Activated effector memory CD4-positive, alpha-beta T cell treated with Interleukin-2 at 50 U/mL for 16 hours (primary cell): ENCODE results near the gene UTS2B.
"Not testable (repeated sequence)": the region's sequence is repeated elsewhere in the genome, so short reads cannot be mapped to it uniquely, and the experiment has no call there.

Source experiments
- DNase-seq: peaks from one replicate; pipeline ENCODE4 v3.0.0-alpha.2; 2020

UTS2B gene

GRCh38 chr3:191269289-191270085 lies 60.8 kb downstream of the UTS2B start:
- no peak for DNase-seq

GRCh38 chr3:191268737-191269136 lies 61.6 kb downstream of the UTS2B start:
- DNase-seq: no peak

- no peak for DNase-seq
Measured at GRCh38 chr3:191263850-191264249, 66.5 kb downstream of the UTS2B start.

GRCh38 chr3:191263365-191263764 lies 67.0 kb downstream of the UTS2B start:
- DNase-seq: no peak

GRCh38 chr3:191262650-191263049 lies 67.7 kb downstream of the UTS2B start:
- DNase-seq: no peak

- no peak for DNase-seq
Measured at GRCh38 chr3:191261304-191261638, 69.1 kb downstream of the UTS2B start.

GRCh38 chr3:191260431-191261303 lies 69.7 kb downstream of the UTS2B start:
- DNase-seq: no peak

DNA sequence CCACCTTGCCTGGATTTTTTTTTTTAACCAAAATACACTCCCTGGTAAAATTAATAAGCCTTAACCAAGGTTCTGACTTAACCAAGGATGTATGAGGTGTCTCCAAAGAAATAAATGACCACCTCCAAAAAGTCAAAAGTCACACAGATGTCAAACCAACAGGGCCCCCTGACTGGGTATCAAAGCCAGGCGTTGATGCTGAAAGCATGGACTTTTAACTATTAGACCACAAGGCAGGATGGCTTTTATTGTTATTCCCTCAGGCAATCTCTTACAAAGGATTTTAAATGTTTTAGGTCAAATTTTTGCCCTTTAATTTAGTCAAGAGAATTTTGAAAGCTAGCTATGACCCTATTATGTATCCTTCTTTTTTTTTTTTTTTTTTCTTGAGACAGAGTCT lies 70.8 kb downstream of the UTS2B start:
- no peak for DNase-seq

DNA sequence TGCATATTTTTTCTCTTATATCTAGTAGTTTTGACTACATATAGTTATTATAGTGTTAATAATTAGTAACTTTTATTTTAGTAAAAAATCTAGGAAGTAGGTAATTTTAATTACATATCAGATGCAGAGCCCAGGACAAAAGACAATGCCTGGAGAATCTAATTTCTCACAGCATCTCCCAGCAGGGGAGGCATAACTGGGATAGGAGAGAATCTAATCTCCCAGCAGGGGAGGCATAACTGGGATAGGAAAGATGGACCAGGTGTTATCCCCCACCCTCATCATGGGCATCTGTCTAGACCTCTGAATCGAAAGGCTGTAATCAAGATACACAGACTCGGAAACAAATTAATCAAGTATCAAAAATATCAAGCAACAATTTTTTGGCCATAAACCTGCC lies 73.0 kb downstream of the UTS2B start:
- DNase-seq: no peak

GRCh38 chr3:191256405-191256804 lies 73.9 kb downstream of the UTS2B start:
- DNase-seq: no peak

- no peak for DNase-seq
Measured at GRCh38 chr3:191255156-191255555, 75.2 kb downstream of the UTS2B start.

DNA sequence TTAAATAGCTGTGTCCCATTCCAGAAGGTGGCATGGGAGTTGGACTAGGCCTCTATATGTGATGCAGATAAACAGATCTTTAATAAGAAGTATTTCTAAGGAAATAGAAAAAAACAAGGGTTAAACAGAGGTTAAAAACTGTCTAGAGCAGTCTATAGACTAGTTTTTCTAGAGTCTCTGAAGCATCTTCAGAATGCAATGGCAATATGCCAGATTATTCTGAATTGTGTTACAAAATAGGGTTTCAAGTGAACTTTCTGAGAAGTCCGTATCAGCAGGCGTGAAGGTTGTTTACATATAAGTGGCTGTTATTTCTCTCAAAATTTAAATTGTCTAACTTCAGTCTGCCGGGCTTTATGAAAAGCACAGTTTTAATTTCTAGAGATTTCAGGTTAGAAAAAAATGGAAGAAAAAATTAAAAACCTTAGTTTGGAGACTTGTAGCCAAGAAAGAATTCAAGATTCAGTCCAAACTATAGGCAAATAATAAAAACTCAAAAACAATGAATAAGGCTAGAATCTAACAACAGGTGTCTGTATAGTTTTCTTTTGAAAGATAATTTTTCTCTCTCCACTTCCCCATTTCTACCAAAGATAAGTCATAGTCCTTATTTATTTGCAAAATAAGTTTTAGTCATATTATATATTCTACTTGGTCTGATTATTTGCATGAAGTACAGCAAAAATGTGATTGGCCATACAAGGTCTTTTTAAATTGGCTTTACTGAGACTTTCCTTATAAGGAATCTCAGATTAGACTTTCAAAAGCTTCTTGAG lies 76.0 kb downstream of the UTS2B start:
- DNase-seq: no peak

GRCh38 chr3:191253089-191253799 lies 77.1 kb downstream of the UTS2B start:
- DNase-seq: no peak

- DNase-seq: no peak
Measured at GRCh38 chr3:191246630-191247029, 83.7 kb downstream of the UTS2B start.

DNA sequence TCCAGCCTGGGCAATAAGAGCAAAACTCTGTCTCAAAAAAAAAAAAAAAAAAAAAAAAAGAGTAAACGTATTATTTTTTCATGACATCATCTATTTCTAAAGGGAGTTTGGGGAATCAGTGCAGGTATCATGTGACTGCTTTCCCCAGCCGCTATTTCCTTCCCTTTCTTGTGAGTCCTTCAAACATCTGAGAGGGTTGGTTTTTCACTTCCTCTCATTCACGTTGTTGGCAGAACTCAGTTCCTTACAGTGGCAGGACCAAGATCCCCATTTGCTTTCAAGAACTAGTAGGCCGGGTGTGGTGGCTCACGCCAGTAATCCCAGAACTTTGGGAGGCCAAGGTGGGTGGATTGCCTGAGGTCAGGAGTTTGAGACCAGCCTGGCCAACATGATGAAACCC lies 84.3 kb downstream of the UTS2B start:
- DNase-seq: not testable (repeated sequence)

DNA sequence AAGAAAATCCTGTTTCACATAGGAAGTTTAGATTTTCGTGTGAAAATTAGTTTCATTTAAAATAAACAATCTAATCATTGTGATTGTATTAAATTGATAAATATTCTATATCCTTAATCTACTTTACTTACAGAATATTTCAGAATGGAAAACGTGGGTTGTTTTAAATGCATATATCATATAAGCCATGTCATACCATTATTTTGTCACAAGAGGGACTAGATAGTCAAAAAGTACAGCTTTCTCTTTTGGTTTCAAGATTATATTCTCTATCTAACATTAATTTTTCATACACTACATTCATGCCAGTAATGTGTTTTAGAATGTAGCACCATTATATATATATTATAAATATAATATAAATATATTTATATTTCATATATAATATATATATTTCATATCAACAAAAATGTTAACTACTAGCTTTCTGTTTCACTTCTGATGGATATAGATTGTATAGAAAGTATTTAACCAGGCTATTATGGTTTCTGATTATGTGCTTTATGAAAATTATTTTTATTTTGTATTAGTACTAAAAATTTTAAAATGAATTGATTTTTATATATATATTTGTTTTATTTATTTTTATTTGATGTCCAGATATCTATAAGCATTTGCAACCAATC lies 86.0 kb downstream of the UTS2B start:
- no peak for DNase-seq

- DNase-seq: no peak
Measured at GRCh38 chr3:191240486-191240885, 89.8 kb downstream of the UTS2B start.

GRCh38 chr3:191239407-191240031 lies 90.8 kb downstream of the UTS2B start:
- no peak for DNase-seq

- no peak for DNase-seq
Measured at GRCh38 chr3:191238321-191238817, 92.0 kb downstream of the UTS2B start.

DNA sequence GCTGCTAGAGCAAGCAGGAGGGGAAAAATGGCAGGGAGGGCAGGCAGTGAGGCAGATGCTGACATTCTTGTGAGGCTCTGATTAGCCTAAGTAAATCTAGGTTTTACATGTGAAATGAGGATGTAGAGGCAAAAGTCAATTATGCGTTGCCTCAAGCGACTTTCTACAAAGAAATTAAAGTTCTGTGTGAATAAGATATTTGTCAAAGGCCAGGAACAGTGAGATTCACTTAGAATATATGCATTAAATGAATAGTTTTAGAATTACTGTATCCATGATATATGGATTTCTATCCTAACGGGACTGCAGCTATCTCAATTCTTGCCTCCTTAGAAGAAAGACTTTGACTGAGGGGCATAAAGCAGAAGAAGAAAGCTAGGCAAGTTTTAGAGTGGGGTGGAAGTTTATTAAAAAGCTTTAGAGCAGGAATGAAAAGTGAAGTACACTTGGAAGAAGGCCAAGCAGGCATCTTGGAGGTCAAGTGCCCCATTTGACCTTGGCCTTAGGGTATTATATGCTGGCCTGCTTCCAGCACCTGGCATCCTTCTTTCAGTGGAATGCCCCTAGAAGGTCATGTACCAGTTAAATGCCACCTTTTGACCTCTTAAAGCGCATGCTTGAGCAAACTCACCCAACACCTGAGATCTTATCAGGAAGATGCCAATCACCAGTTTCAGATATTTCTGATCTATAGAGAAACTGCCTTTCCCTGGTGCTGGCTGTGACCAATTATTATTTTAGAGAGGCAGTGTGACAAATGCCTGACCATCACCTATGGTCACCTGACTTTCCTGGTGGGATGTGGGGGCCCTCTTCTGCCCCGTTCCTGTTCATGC lies 93.1 kb downstream of the UTS2B start:
- DNase-seq: no peak

GRCh38 chr3:191236646-191237045 lies 93.7 kb downstream of the UTS2B start:
- DNase-seq: no peak
